ENCODE data around the gene IFT43. TPM values are rescaled to one million over a fixed set of nuclear protein-coding genes. Genes with fewer than 3 reads are reported as not detected.
A peak's percentile ranks its signal among the peaks of the same experiment; 100 is the strongest.

IFT43 gene
- polyA plus RNA-seq (2013, experiment 1 of 2): 10.3 TPM
- 10.4 TPM for polyA plus RNA-seq (2013, experiment 2 of 2)

DNA sequence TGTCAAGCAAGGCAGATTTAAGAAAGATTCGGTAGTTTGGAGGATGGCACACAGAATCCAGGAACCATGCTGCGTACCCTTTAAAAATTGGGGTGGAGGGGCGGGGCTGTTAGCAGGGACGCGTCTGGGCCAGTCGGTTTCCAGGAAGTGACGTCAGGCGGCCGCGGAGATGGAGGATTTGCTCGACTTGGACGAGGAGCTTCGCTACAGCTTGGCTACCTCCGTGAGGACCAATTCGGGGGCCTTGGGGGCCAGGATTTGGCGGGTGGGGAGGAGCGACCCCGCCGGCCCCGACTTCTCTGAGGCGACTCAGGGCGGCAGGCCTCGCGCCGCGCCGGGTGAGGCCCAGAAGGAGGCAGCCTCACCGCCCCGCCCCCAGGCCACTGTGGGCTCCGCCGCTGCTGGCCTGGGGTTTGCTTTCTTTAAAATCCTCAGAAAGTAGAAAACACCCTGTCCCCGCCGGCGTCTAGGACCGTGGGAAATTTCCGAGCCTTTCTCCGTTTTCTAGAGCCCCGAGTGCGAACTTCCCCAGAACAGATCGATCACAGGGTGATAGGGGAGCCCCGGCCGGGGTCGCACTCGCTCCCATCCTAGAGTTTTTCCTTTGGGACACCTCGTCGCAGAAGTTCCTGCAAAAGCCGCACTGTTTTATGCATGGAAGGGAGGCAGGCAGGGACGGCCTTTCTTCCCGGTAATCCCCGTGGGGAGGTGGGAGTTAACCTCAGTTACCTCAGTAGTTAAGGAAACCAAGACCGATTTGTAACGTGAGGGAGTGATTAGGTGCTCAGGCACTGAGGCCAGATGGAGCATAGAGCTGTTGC is at the start of gene IFT43:
IFT43 (plus strand) TSS at position 146 of the 821 bp plus-strand sequence; CDS start at position 170, 24 bp downstream.
- no peaks in the 10 kb centered on the region for H3K79me2 ChIP-seq (ENCODE audit: control insufficient read depth, insufficient read depth, low read length)
- peak within 1 kb of the TSS; percentile 67 for H3K9ac ChIP-seq (ENCODE audit: low read length)
- peak within 1 kb of the TSS; percentile 8 for H3K4ac ChIP-seq (ENCODE audit: low read depth, low read length)
- H4K8ac ChIP-seq (ENCODE audit: low read depth, low read length): peak within 1 kb of the TSS; percentile 43
- H3K36me3 ChIP-seq (ENCODE audit: control insufficient read depth, insufficient read depth, low read length): no peaks in the 10 kb centered on the region
- WGBS (ENCODE audit: extremely low coverage, insufficient coverage, low lambda C conversion rate): no CpG with 5 or more reads among the region's 52 CpGs
- no peak within 1 kb of the TSS for H2BK5ac ChIP-seq (ENCODE audit: low read length)
- H2BK120ac ChIP-seq (ENCODE audit: low read depth, low read length): no peak within 1 kb of the TSS
- no peaks in the 10 kb centered on the region for H3K79me1 ChIP-seq (ENCODE audit: low read length)
- H4K5ac ChIP-seq (ENCODE audit: low read length): no peak within 1 kb of the TSS
- peak within 1 kb of the TSS; percentile 70 for H3K56ac ChIP-seq (ENCODE audit: low read length)
- peak within 1 kb of the TSS; percentile 77 for H3K4me2 ChIP-seq (ENCODE audit: low read length)
- H3K23ac ChIP-seq (ENCODE audit: low read length): no peak within 1 kb of the TSS
- H3K27ac ChIP-seq (ENCODE audit: low read depth, low read length): peak within 1 kb of the TSS; percentile 8
- no peaks in the 10 kb centered on the region for H3K27me3 ChIP-seq (ENCODE audit: insufficient read depth, low read length, poor library complexity)
- peaks cover 7% of the 10 kb centered on the region for H3K4me1 ChIP-seq (ENCODE audit: control insufficient read depth, low read depth, low read length)
- peak within 1 kb of the TSS; percentile 87 for H3K4me3 ChIP-seq (ENCODE audit: low read length)
- no peak within 1 kb of the TSS for H2BK15ac ChIP-seq (replicated peaks; ENCODE audit: low read depth)
- peak within 1 kb of the TSS; percentile 78 for H3K18ac ChIP-seq (ENCODE audit: low read length)
- peak; percentile 80 for DNase-seq
- H2AK5ac ChIP-seq (ENCODE audit: low read length): no peak within 1 kb of the TSS

GRCh38 chr14:75939200-75939599 is 46.4 kb upstream of the IFT43 start:
- Histone ChIP-seq H3K27ac (ENCODE audit: low read depth, low read length) (no peak overlapping the region), H3K56ac (ENCODE audit: low read length) (no peak overlapping the region), H3K18ac (ENCODE audit: low read length) (no peak overlapping the region), H2BK5ac (ENCODE audit: low read length) (no peak overlapping the region), H4K5ac (ENCODE audit: low read length) (no peak overlapping the region), H4K8ac (ENCODE audit: low read depth, low read length) (no peak overlapping the region), H2AK5ac (ENCODE audit: low read length) (no peak overlapping the region), H3K36me3 (ENCODE audit: control insufficient read depth, insufficient read depth, low read length) (no peaks in the 10 kb centered on the region), H3K4me2 (ENCODE audit: low read length) (no peak overlapping the region), H3K79me2 (ENCODE audit: control insufficient read depth, insufficient read depth, low read length) (no peaks in the 10 kb centered on the region), H3K4me3 (ENCODE audit: low read length) (no peak overlapping the region), H2BK120ac (ENCODE audit: low read depth, low read length) (no peak overlapping the region), H3K23ac (ENCODE audit: low read length) (no peak overlapping the region), H2BK15ac (replicated peaks; ENCODE audit: low read depth) (no peak overlapping the region), H3K79me1 (ENCODE audit: low read length) (no peaks in the 10 kb centered on the region), H3K4ac (ENCODE audit: low read depth, low read length) (no peak overlapping the region), H3K4me1 (ENCODE audit: control insufficient read depth, low read depth, low read length) (no peaks in the 10 kb centered on the region), H3K27me3 (ENCODE audit: insufficient read depth, low read length, poor library complexity) (no peaks in the 10 kb centered on the region), H3K9ac (ENCODE audit: low read length) (no peak overlapping the region)
- no peak for DNase-seq
- WGBS (ENCODE audit: extremely low coverage, insufficient coverage, low lambda C conversion rate): no CpG with 5 or more reads among the region's 1 CpG

DNA sequence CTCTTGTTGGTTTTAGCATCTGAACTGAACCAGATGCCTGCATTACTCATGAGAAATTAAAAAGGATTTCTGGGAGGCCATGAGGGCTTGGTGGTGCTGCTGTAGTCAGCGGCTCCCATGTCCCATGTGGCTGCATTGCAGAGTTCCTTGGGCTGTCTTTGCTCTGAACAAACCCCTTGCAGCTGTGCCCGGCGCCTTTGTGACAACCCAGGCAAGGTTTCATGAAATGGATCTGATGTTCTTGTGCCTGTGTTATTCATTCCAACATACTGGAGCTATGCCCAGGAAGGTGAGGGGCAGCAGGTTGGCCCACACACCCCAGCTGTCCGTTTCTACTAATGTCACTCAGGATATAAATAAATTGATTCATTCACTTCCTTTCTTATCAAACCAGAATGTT is 44.5 kb upstream of the IFT43 start:
- H3K79me2 ChIP-seq (ENCODE audit: control insufficient read depth, insufficient read depth, low read length): no peaks in the 10 kb centered on the region
- DNase-seq: no peak
- WGBS (ENCODE audit: extremely low coverage, insufficient coverage, low lambda C conversion rate): no CpG with 5 or more reads among the region's 4 CpGs

DNA sequence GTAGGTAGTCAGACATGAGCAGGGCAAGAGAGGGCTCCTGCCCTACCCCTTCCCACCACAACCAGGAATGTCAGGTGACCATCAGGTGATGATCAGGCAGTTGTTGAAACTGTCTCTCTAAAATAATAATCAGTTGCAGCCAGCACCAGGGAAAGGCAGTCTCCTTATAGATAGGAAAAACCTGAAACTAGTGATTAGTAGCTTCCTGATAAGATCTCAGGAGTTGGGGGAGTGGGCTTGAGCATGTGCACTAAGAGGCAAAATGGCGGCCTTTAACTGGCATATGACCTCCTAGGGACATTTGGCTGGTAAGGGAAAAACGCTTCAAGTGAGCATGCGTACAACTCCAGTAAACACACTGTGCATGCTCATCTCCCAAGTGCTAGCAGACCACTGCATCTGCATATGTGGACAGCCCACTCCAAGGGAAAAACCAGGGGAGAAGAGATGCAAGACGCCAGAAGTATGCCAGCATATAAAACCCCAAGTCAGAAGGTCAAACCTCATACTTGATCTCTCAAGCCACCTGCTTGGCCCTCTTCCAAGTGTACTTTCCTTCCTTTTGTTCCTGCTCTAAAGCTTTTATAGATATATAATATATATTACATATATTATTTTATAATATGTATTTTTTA is 40.8 kb upstream of the IFT43 start:
- H3K4me2 ChIP-seq (ENCODE audit: low read length): no peak overlapping the region
- H3K56ac ChIP-seq (ENCODE audit: low read length): no peak overlapping the region
- no peak overlapping the region for H3K4ac ChIP-seq (ENCODE audit: low read depth, low read length)
- no peak overlapping the region for H2BK5ac ChIP-seq (ENCODE audit: low read length)
- H3K79me1 ChIP-seq (ENCODE audit: low read length): no peaks in the 10 kb centered on the region
- no peak overlapping the region for H3K4me3 ChIP-seq (ENCODE audit: low read length)
- no peaks in the 10 kb centered on the region for H3K36me3 ChIP-seq (ENCODE audit: control insufficient read depth, insufficient read depth, low read length)
- H4K5ac ChIP-seq (ENCODE audit: low read length): no peak overlapping the region
- H3K18ac ChIP-seq (ENCODE audit: low read length): no peak overlapping the region
- no peaks in the 10 kb centered on the region for H3K79me2 ChIP-seq (ENCODE audit: control insufficient read depth, insufficient read depth, low read length)
- no peak overlapping the region for H3K9ac ChIP-seq (ENCODE audit: low read length)
- no peak for DNase-seq
- H3K23ac ChIP-seq (ENCODE audit: low read length): no peak overlapping the region
- no peaks in the 10 kb centered on the region for H3K4me1 ChIP-seq (ENCODE audit: control insufficient read depth, low read depth, low read length)
- no CpG with 5 or more reads among the region's 4 CpGs for WGBS (ENCODE audit: extremely low coverage, insufficient coverage, low lambda C conversion rate)
- no peak overlapping the region for H2AK5ac ChIP-seq (ENCODE audit: low read length)
- H2BK15ac ChIP-seq (replicated peaks; ENCODE audit: low read depth): no peak overlapping the region
- no peak overlapping the region for H3K27ac ChIP-seq (ENCODE audit: low read depth, low read length)
- no peak overlapping the region for H4K8ac ChIP-seq (ENCODE audit: low read depth, low read length)
- no peaks in the 10 kb centered on the region for H3K27me3 ChIP-seq (ENCODE audit: insufficient read depth, low read length, poor library complexity)
- H2BK120ac ChIP-seq (ENCODE audit: low read depth, low read length): no peak overlapping the region

More for the DNA sequence above, 44.5 kb upstream of the IFT43 start:
- H3K4me2 ChIP-seq (ENCODE audit: low read length): no peak overlapping the region
- H2AK5ac ChIP-seq (ENCODE audit: low read length): no peak overlapping the region
- no peak overlapping the region for H3K18ac ChIP-seq (ENCODE audit: low read length)
- H3K79me1 ChIP-seq (ENCODE audit: low read length): no peaks in the 10 kb centered on the region
- no peak overlapping the region for H3K4ac ChIP-seq (ENCODE audit: low read depth, low read length)
- H3K4me3 ChIP-seq (ENCODE audit: low read length): no peak overlapping the region
- no peak overlapping the region for H3K9ac ChIP-seq (ENCODE audit: low read length)
- no peaks in the 10 kb centered on the region for H3K36me3 ChIP-seq (ENCODE audit: control insufficient read depth, insufficient read depth, low read length)
- no peaks in the 10 kb centered on the region for H3K4me1 ChIP-seq (ENCODE audit: control insufficient read depth, low read depth, low read length)
- no peaks in the 10 kb centered on the region for H3K27me3 ChIP-seq (ENCODE audit: insufficient read depth, low read length, poor library complexity)
- no peak overlapping the region for H4K8ac ChIP-seq (ENCODE audit: low read depth, low read length)
- H3K27ac ChIP-seq (ENCODE audit: low read depth, low read length): no peak overlapping the region
- H3K56ac ChIP-seq (ENCODE audit: low read length): no peak overlapping the region
- no peak overlapping the region for H3K23ac ChIP-seq (ENCODE audit: low read length)
- H4K5ac ChIP-seq (ENCODE audit: low read length): no peak overlapping the region
- no peak overlapping the region for H2BK15ac ChIP-seq (replicated peaks; ENCODE audit: low read depth)
- no peak overlapping the region for H2BK120ac ChIP-seq (ENCODE audit: low read depth, low read length)
- no peak overlapping the region for H2BK5ac ChIP-seq (ENCODE audit: low read length)

- Histone ChIP-seq H3K18ac (ENCODE audit: low read length) (no peak overlapping the region), H3K56ac (ENCODE audit: low read length) (no peak overlapping the region), H4K5ac (ENCODE audit: low read length) (no peak overlapping the region), H3K4me2 (ENCODE audit: low read length) (no peak overlapping the region), H2AK5ac (ENCODE audit: low read length) (no peak overlapping the region), H3K4ac (ENCODE audit: low read depth, low read length) (no peak overlapping the region), H2BK5ac (ENCODE audit: low read length) (no peak overlapping the region), H2BK120ac (ENCODE audit: low read depth, low read length) (no peak overlapping the region), H3K4me3 (ENCODE audit: low read length) (no peak overlapping the region), H2BK15ac (replicated peaks; ENCODE audit: low read depth) (no peak overlapping the region), H3K9ac (ENCODE audit: low read length) (no peak overlapping the region), H3K27ac (ENCODE audit: low read depth, low read length) (no peak overlapping the region), H3K4me1 (ENCODE audit: control insufficient read depth, low read depth, low read length) (no peaks in the 10 kb centered on the region), H3K27me3 (ENCODE audit: insufficient read depth, low read length, poor library complexity) (no peaks in the 10 kb centered on the region), H4K8ac (ENCODE audit: low read depth, low read length) (no peak overlapping the region), H3K23ac (ENCODE audit: low read length) (no peak overlapping the region), H3K79me2 (ENCODE audit: control insufficient read depth, insufficient read depth, low read length) (no peaks in the 10 kb centered on the region), H3K36me3 (ENCODE audit: control insufficient read depth, insufficient read depth, low read length) (no peaks in the 10 kb centered on the region), H3K79me1 (ENCODE audit: low read length) (no peaks in the 10 kb centered on the region)
- WGBS (ENCODE audit: extremely low coverage, insufficient coverage, low lambda C conversion rate): no CpG with 5 or more reads among the region's 5 CpGs
- peak; percentile 11 for DNase-seq
These were observed 38.8 kb upstream of the IFT43 start for GRCh38 chr14:75946785-75947184.
